HG03196 (cell line): ENCODE results near the gene PTPRT.

Experiments
- ATAC-seq: cut with Tn5 transposase; IDR thresholded peaks from one replicate; pipeline ENCODE4 v1.9.1; 2021; ENCODE audit not compliant: unreplicated experiment

PTPRT gene

DNA sequence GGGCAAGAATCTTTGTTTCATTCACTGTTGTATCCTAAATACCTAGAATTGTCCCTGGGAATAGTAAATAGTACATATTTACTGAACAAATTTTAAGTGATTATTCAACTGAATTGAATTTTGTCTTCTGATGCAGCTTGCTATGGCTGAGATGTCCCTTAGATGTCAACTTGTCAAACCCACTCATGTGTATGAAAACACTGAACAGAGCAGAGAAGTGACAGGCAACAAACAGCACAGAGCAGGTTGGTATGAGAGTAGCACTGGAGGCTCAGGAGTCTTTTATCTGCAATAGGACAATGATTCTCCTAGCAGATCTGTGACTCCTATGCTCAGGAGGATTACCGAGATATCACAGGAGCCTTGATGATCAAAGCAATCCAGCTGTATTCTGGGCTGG, 1031.4 kb downstream of the PTPRT start:
- ATAC-seq: no peak

DNA sequence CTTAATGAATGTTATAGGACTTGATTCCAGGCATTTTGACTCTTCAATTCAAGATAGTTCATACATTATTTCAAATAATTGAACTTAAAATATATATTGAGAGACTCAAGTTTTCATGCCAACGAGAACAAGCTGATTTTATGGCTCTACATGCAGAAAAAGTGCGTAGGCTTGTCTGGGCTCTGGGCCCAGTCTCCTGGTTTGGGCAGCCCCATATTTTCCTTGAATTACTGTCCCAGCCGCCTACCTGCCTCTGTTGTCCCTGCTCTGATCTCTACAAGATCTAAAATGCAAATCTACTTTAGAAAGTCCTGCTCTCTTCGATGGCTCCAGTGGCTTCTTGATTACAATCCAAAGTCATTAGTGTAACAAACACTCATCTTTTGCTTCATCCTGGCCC, 1034.1 kb downstream of the PTPRT start:
- ATAC-seq: no peak

DNA sequence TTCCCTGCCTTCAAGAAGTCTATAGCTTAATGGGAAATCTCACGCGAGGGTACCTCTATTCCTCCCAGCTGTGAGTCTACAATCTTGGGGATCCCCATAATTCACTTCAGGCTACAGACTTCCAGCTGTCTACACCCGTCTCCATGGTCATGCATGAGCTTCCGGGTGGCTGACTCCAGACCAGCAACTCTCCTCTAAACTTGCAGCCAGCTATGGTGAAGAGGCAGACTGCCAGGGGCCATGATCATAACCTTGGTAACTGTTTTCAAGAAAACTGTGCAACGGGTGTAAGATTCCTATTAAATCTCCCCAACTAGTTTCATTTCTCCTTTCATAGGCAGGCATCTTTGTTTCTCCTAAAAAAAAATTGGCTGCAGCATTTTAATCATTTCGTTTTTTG, 1037.1 kb downstream of the PTPRT start:
- ATAC-seq: no peak

DNA sequence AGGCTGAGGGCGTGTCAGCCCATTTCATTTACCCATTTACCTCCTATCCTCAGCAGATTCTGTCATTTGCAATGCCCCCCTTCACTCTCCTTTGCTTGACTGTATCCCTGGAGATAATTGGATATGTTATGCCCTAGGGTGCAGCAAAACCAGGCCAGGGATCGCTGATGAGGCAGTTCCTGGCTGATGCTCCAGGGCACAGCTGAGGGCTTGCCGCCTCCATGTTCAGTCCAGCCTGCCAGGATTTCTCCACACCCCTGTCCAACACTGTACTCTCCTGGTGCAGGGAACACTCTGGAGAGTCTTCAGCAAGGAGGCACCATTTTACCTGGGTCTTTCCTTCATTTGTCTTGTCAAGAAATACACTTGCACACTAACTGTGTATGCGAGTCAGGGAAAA, 1039.5 kb downstream of the PTPRT start:
- ATAC-seq: no peak

DNA sequence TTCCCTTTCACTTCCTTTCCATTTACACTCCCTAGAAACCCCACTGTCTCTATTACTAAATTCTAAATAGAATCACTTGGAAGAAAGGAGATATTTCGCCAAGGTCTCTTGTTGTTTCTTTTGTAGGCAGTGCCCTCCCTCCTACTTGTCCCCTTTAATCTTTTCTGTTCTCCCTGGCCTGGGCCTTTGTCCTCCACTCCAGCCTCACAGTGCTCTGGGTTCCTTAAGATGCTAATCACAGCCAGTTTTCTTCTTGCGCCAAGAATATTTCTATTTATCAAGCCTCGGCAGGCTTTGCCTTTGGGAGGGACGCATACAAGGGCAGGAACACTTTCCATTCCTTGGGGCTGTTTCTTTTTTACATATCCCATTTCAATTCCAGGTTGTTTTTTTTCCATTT, 1051.0 kb downstream of the PTPRT start:
- ATAC-seq: no peak

DNA sequence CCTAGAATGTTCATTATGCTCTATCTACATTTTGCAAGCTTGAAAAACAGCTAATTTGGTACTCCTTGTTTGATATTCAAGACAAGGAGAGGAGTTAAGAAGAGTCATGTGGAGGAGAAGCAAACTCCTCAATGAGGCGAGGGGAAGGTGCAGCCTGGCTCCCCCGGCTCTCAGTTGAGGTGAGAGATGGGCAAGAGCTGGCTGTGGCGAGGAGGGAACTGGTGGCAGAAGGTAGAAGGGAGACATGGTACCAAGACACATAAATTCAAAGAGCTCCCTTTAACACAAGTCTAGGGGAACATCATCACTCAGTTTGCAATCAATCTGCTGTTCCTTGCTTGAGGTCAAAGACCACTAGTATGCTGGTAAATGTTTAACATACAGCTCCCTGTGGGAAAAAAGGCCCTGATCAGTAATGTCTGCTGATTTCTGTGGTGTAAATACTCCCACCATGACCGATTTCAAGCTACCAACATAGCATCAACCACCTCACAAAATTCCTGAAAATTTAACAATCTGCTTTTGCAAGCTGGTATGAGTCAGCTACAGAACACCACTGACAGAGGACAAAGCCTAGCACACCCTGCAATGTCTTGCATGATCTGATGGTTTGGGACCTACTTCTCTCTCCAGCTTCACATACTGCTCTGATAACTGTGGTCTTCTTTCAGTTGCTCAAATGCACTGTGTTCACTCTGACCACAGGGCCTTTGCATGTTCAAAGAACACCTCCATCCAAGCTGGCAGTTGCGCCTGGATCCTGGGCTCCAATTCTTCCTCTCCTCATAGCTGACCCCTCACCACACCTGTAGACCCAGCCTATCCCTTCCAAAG, 1055.2 kb downstream of the PTPRT start:
- ATAC-seq: no peak

DNA sequence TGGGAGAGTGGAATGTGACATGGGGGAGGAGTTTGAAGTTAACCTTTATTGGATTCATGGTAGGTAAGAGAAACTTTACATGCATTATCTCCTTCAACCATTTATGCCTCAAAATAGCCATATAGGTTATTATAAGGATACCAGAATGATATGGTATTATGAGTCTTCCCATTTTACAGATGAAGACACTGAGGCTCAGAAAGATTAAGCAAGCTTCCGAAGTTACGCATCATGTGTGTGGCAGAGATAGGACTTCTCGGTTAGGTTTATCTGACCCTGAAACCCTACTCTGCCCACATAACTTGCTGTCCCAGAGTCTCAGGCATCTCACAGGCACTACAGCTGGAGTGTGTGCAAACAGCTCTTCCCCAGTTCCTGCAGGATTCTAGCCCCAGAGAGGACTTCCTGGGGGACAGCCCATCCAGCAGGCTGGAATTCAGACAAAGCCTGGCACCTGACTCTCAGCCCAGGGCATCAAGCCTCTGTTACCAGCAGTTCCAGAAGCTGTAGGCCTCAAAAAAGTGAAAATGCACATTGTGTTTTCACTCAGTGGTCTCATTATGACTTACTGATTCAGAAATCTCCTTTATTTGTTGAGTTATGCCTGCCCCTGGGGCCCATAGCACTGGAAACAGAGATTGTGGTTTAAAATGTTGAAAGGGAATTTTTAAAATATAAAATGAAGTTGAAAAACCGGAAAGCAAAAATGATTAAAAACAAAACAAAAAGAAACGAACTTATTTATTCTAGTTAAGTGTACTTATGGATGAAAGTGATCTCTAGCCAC, 1058.7 kb downstream of the PTPRT start:
- no peak for ATAC-seq

DNA sequence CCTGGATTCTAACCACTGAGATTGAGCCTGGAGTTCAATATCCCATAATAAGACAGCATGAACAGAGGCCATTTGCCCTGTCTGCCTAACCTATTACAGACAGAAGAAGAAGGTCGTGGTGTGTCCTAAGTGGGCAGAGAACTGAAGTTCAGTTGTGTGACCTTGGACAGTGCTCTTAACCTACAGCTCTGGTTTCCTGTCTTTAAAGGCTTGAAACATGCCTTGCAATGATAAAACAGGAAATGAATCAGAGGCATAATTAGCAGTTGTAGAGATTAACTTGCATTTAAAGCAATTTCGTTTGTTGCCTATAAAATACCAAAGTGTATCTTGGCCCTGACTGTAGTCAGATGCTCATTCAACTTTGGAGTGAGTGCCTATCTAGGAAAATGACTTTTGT, 1064.3 kb downstream of the PTPRT start:
- no peak for ATAC-seq

DNA sequence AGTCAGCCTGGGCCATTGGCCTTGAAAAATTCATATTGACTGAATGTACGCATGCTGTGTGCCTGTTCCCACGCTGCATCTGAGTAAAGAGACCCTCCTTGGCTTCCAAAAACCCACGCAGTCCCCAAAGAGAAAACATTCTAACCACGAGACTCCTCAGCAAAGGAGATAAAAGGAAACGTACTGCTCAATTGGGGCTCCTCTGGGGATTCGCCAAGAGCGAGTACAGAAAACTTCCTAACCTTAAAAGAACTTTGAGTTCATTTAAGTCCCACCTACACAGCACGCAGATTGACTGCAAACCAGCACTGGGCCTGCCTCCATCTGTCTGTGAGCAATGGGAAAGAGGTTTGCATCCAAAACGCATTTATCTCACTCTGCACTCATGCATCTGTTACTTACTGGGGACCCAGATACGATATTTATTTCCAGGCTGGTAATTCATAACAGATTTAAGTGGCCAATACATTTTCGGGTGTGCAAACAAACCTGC, 1065.7 kb downstream of the PTPRT start:
- ATAC-seq: no peak

DNA sequence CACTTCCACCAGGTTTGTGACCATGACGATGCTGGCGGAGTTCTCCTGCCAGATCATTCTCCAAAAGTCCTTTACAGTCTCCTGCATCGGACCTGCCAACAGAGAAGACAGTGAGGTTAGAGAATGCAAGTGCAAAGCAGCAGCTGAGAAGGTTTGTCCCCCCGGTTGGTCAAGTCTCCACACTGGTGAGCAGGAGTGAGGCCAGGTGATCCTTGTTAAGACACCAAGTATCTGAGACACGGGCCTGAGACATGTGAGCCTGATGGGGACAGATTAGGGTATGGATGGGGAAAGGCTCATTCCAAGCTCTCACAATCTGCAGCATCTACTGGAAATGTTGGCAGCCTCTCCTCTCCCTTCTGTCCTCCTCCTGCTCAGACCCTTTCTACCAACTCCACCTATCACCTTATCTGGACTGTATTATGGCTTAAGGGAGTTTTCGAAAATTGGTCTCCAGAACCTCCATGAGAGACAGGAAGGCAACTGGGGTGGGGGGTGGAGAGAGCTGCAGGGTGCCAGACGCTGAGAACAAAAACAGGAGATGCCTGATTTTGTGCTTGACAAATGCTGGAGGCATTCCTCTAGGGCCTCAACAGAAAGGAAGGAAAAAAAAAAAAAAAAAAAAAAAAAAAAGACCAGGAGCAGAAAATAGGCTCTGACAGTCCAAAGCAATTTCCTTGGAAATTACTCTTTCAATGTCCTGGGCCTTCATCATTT, 1071.1 kb downstream of the PTPRT start:
- ATAC-seq: no peak

DNA sequence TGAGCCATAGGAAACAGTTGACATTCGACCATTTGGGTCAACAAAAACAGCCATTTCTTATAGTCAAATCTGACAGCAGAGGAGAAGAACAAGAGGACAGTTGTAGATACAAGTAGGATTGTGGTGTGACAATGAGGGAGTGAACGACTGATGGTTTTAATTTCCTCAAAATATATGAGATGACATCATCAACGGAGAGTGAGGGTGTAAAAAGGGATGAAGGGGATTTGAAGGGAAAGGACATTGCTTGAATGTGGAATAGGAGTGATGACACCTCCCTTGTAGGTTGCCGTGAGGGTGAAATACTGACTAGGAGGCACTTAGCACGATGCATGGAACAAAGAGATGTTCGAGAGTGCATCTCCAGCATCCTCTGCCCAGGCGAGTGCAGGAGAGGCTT, 1071.7 kb downstream of the PTPRT start:
- no peak for ATAC-seq

DNA sequence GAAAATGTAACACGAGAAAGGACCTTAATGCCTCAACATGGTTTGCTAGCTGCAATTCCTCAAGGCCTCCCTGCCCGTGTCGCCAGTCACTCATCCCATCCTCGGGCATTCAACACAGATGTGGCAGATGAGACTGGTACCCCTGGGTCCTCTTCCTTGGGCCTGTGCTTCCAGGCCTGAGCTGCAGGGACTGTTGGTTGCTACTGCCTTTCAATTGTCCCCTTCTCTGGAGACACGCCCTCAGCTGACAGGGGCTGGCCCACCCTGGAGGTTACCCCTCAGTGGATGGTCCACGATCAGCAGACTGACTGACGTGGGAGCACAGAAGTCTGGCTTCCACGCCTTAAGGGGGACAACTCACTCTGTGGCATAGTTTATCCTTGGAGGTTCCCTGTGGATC, 1076.5 kb downstream of the PTPRT start:
- no peak for ATAC-seq

DNA sequence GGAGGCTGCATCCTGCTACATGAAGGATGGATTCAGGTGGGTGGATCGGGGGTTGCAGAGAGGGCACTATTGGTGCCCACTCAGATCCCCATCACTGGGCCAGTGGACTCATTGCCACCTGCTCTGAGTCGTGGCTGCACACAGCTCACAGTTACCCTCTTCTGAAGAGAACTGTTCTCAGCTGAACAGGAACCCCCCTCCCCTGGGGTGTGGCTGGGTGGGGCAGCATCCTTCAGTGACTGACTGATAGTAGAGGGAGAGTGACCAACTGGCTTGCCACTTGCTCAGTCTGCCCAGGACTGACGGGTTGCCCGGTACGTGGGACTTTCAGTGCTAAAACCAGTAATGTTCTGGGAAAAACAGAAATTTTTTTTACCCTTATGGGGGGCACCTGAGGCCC, 1077.5 kb downstream of the PTPRT start:
- ATAC-seq: no peak

DNA sequence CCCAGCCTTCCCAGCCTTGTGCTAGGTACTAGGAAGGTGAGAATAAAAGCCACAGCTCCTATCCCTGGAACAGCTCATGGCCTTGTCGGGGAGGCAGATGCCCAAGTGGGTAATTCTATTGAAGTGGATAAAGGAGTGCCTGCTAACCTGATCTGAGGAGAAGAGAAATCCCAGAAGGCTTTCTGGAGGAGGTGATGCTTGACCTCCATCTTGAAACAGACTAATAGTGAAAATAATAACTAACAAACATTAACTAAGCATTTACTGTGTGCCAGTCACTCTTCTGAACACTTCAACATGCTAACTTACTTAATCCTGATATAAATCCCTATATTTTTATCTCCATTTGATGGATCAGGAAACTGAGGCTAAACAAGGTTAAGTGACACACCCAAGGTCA, 1078.4 kb downstream of the PTPRT start:
- no peak for ATAC-seq

DNA sequence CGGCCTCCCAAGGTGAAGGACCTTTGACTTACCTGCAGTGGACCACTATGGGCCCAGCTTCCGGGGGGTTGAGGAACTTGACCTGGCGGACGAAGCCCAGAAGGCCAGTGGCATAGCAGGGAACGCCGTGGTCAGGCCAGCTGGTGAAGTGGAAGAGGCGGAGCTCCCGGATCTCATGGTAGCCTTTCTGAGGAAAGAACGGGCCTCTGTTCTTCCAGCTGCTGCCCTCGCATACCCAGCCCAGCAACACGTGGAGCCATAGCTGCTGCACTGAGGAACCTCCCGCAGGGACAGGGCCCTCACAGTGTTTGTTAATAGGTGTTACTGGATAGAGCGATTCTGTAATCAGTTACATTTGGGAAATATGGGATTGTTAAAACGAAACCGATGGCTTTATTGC, 1079.4 kb downstream of the PTPRT start:
- ATAC-seq: no peak

DNA sequence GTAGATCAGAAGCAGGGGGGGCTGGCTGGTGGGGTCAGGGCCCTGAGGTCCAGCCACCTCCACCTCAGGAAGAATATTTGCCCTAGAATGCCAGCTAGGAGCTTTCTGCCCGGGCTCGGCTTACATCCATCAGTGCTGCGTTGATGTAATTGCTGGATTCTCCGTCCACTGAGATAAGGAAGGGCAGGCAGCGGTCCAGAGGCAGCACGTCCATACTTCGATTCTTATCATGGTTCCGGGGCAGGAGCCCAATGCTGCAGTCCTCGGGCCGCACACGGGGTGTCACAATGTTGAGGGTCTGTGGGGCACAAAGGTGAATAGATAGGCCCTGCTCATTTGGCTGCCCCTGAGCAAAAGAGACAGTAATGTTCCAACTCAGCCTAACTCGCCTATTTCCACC, 1087.7 kb downstream of the PTPRT start:
- no peak for ATAC-seq

DNA sequence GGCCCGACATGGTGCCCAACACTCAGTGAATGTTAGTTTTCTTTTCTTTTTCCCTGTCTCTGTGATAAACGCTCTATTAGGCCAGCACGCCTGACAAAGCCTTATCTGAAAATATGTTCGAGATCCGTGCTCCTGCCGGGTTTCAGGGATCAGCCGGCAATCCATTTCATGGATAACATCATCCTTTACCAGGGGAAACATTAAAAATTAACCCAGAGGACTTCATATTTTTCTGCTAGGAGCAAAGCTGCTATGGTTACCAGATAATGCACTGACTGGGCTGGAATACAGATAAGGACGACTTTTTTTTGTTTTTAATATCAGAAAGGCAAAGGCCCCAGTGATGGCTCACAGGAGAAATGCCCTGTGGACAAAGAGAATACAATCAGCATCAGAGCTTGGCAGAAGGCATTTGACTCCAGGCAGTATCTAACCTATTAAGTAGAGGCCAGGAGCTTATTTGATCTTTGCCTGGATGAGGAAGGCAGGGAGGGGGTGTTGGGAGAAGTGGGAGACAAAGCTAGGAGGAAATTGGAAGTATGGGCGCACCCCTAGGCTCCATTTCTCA, 1089.5 kb downstream of the PTPRT start:
- ATAC-seq: no peak

DNA sequence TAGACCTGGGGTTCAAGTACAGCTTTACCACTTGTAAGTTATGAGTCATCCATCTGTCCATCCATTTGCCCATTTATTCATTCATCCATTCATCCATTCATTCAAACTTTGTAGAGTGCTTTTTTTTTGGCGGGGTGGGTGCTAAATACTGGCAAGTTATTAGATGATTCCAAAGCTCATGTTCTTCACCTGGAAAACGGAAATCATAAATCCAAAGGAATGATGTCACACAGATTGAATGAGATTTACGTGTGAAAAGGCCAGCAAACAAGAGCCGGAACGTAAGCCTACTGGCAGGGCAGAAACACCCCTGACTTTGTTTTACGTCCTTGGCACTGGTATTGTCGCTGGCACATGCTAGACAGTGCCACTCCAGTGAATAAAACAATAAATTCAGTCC, 1090.6 kb downstream of the PTPRT start:
- ATAC-seq: no peak

DNA sequence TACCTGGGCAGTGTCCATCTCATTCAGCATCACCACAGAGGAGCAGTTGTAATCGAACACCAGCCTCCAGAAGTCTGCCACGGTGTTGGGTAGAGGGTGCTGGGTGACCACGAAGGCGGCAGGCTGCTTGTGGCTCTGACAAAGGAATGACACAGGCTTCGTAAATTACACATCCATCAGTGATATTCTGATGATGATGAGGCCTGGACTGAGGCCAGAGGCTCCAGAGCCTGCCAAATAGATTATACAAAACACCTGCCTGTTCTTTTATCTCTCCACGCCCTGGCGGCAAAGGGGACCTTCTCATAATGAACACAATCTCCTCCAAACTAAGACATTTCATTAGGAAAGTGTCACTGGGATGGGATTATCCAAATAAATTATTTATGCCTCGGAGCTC, 1091.3 kb downstream of the PTPRT start:
- ATAC-seq: no peak

DNA sequence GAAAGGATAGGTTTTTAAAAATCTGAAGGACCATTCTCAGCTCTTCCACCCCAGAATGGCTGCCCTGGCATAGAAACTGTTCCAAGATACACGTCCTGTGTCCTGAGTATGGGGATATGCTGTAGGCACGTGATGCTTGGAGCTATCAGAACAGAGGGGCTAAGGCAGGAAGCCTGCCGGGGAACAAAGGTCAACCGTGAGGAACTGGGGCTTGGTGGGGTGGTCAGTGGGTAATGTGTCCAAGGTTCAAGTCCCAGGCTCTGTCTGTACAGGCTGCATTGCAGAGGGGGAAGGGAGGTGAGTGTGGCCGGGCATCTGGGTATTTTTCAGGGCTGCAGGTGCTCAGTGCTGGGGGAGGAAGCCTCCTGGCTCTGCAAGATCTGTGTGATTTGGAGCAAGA, 1092.0 kb downstream of the PTPRT start:
- ATAC-seq: no peak

DNA sequence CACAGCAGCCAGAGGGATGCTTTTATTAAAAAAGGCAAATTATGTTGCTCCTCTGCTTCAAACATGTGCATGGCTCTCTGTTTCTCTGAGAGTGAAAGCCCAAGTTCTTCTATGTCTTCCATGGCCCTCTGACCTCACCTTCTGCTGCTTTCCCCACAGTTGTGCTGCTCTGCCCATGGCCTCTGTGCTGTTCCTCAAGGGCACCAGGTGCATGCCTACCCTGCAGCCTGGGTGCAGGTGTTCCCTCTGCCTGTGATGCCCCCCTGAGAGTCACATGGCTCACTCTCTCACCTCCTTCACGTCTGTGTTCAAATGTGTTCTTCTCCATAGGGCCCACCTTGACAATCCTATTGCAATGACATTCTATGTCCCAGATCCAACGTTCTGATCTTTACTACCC, 1094.5 kb downstream of the PTPRT start:
- no peak for ATAC-seq
